ENCODE measurements around the gene KLK5. TPM values are rescaled to one million over a fixed set of nuclear protein-coding genes. Genes with fewer than 3 reads are reported as not detected.
"Not testable (repeated sequence)": the region's sequence is repeated elsewhere in the genome, so short reads cannot be mapped to it uniquely, and the experiment has no call there.

The KLK5 gene
- not detected for polyA plus RNA-seq (2012; ENCODE audit: low read depth, missing spikeins)

DNA sequence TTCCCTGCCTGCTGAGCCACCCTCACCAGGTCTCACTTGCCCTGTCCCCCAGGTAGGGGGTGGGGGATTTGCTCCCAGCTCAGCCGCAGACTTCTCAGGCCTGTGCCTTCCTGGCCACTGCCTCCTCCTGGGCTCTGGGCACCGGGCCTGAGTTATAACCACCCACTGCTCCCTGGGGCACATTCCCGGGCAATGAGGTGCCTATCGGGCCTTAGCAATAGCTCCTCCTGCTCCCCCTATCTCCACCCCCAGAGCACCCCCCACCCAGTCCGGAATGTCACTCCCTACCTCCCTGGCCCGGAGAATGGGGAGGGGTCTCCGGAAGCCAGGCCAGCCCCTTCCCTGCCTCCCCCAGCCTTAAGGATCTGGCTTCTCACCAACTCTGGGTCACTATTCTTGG, at the start of gene KLK5:
Gene KLK5, minus strand, starts transcription at position 129 of the 400 bp plus-strand sequence. CDS start 381 bp downstream, outside the sequence.
- DNase-seq (ENCODE audit: insufficient read length, low spot score) (no peak), FAIRE-seq (no peak)
- TF ChIP-seq TAF1 (IDR thresholded peaks at IDR 0.05; ENCODE audit: low read depth, low read length) (no peak), SPI1 (IDR thresholded peaks at IDR 0.05; ENCODE audit: low read depth, low read length) (no peak), POLR2A (IDR thresholded peaks at IDR 0.05; ENCODE audit: low read depth, low read length) (no peak), POU2F2 (IDR thresholded peaks at IDR 0.05; ENCODE audit: low read depth, low read length) (no peak), POLR2AphosphoS5 (IDR thresholded peaks at IDR 0.05; ENCODE audit: low read depth, low read length) (no peak), PAX5 (IDR thresholded peaks at IDR 0.05; ENCODE audit: insufficient read depth, low read length, severe bottlenecking) (no peak)

- no peak for FAIRE-seq
- no peak for DNase-seq (ENCODE audit: insufficient read length, low spot score)
- TF ChIP-seq PAX5 (IDR thresholded peaks at IDR 0.05; ENCODE audit: insufficient read depth, low read length, severe bottlenecking) (no peak), POLR2A (IDR thresholded peaks at IDR 0.05; ENCODE audit: low read depth, low read length) (no peak), POLR2AphosphoS5 (IDR thresholded peaks at IDR 0.05; ENCODE audit: low read depth, low read length) (no peak)
Measured at GRCh38 chr19:51002089-51002532, 49.3 kb upstream of the KLK5 start.

GRCh38 chr19:51001515-51001914, 48.7 kb upstream of the KLK5 start, which contains the start of gene KLK8:
Gene KLK8, minus strand, starts transcription at chr19:51001604. Its CDS starts 437 bp downstream, at chr19:51001167.
- DNase-seq (ENCODE audit: insufficient read length, low spot score) = no peak
- TF ChIP-seq POU2F2 (IDR thresholded peaks at IDR 0.05; ENCODE audit: low read depth, low read length) = no peak
- TF ChIP-seq POLR2AphosphoS5 (IDR thresholded peaks at IDR 0.05; ENCODE audit: low read depth, low read length) = no peak
- TF ChIP-seq POLR2A (IDR thresholded peaks at IDR 0.05; ENCODE audit: low read depth, low read length) = no peak
- no peak for TF ChIP-seq SPI1 (IDR thresholded peaks at IDR 0.05; ENCODE audit: low read depth, low read length)
- TF ChIP-seq PAX5 (IDR thresholded peaks at IDR 0.05; ENCODE audit: insufficient read depth, low read length, severe bottlenecking) = no peak
- no peak for FAIRE-seq

- TF ChIP-seq POLR2AphosphoS5 (IDR thresholded peaks at IDR 0.05; ENCODE audit: low read depth, low read length) (no peak), PAX5 (IDR thresholded peaks at IDR 0.05; ENCODE audit: insufficient read depth, low read length, severe bottlenecking) (no peak), POU2F2 (IDR thresholded peaks at IDR 0.05; ENCODE audit: low read depth, low read length) (no peak)
- DNase-seq (ENCODE audit: insufficient read length, low spot score) (no peak), FAIRE-seq (no peak)
Measured at GRCh38 chr19:51000981-51001380, 48.1 kb upstream of the KLK5 start.

DNA sequence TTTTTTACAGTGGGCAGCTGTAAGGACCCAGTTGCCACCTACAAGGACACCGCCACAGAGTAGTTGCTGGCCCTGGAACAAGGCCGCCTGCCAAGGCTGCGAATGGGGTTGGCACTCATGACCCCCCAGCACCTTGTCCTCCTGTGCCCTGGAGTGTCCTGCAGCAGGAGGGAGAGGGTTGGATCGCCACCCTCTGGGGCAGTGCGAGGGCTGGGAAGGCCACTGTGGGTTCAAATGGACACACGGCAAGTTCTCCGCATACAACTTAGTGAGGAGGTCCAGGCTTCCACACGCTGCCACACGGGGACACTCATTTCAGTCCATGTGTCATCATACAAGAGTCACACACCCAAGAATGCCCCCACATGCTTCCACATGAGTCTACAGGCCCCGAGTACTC, 47.6 kb upstream of the KLK5 start:
- FAIRE-seq (no peak), DNase-seq (ENCODE audit: insufficient read length, low spot score) (no peak)
- TF ChIP-seq POU2F2 (IDR thresholded peaks at IDR 0.05; ENCODE audit: low read depth, low read length) = no peak

GRCh38 chr19:50998686-50999085, 45.8 kb upstream of the KLK5 start:
- TF ChIP-seq POLR2AphosphoS5 (IDR thresholded peaks at IDR 0.05; ENCODE audit: low read depth, low read length) = no peak
- TF ChIP-seq TAF1 (IDR thresholded peaks at IDR 0.05; ENCODE audit: low read depth, low read length) = no peak
- TF ChIP-seq PAX5 (IDR thresholded peaks at IDR 0.05; ENCODE audit: insufficient read depth, low read length, severe bottlenecking) = no peak
- no peak for TF ChIP-seq POU2F2 (IDR thresholded peaks at IDR 0.05; ENCODE audit: low read depth, low read length)
- no peak for TF ChIP-seq SPI1 (IDR thresholded peaks at IDR 0.05; ENCODE audit: low read depth, low read length)
- FAIRE-seq (no peak), DNase-seq (ENCODE audit: insufficient read length, low spot score) (no peak)

DNA sequence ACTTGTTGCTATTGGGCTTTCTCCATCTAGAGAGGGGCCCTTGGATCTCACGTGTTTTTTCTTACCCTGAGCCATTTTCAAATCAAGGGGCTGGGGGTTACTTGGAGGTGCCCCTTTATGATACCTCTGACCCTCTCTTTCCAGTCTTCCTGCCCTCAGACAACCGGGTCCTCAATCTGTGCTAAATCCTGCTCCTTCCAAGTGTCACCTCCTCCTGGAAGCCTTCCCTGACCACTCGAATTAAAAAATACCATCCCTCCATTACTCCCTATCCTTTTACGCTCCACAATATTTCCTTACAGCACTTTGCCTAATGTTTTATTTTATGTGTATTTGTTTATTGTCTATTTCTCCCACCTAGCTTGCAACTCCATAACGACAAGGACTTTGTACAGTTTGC, 45.2 kb upstream of the KLK5 start:
- DNase-seq (ENCODE audit: insufficient read length, low spot score) (no peak), FAIRE-seq (no peak)
- TF ChIP-seq PAX5 (IDR thresholded peaks at IDR 0.05; ENCODE audit: insufficient read depth, low read length, severe bottlenecking) (no peak), POU2F2 (IDR thresholded peaks at IDR 0.05; ENCODE audit: low read depth, low read length) (no peak), SPI1 (IDR thresholded peaks at IDR 0.05; ENCODE audit: low read depth, low read length) (no peak), POLR2AphosphoS5 (IDR thresholded peaks at IDR 0.05; ENCODE audit: low read depth, low read length) (no peak), POLR2A (IDR thresholded peaks at IDR 0.05; ENCODE audit: low read depth, low read length) (no peak), TAF1 (IDR thresholded peaks at IDR 0.05; ENCODE audit: low read depth, low read length) (no peak)

- FAIRE-seq (no peak), DNase-seq (ENCODE audit: insufficient read length, low spot score) (no peak)
- TF ChIP-seq POLR2AphosphoS5 (IDR thresholded peaks at IDR 0.05; ENCODE audit: low read depth, low read length) (no peak), SPI1 (IDR thresholded peaks at IDR 0.05; ENCODE audit: low read depth, low read length) (no peak), TAF1 (IDR thresholded peaks at IDR 0.05; ENCODE audit: low read depth, low read length) (no peak), POU2F2 (IDR thresholded peaks at IDR 0.05; ENCODE audit: low read depth, low read length) (no peak), POLR2A (IDR thresholded peaks at IDR 0.05; ENCODE audit: low read depth, low read length) (no peak), PAX5 (IDR thresholded peaks at IDR 0.05; ENCODE audit: insufficient read depth, low read length, severe bottlenecking) (no peak)
Measured at GRCh38 chr19:50994129-50994528, 41.3 kb upstream of the KLK5 start.

DNA sequence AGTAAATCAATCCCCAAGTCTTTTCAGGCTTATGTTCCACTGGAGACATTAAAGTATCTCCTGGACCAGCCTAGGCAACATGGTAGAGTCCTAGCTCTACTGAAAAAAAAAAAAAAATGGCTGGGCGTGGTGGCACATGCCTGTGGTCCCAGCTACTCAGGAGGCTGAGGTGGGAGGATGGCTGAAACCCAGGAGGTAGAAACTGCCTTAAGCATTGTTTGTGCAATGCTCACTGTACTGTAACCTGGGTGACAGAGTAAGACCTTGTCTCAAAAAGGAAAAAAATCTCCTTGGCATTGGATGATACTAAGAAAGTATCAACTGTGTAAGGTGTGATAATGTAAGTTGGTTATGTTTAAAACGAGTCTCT, 39.8 kb upstream of the KLK5 start:
- DNase-seq (ENCODE audit: insufficient read length, low spot score) (no peak), FAIRE-seq (no peak)
- TF ChIP-seq PAX5 (IDR thresholded peaks at IDR 0.05; ENCODE audit: insufficient read depth, low read length, severe bottlenecking) (no peak), POU2F2 (IDR thresholded peaks at IDR 0.05; ENCODE audit: low read depth, low read length) (no peak), POLR2A (IDR thresholded peaks at IDR 0.05; ENCODE audit: low read depth, low read length) (no peak), TAF1 (IDR thresholded peaks at IDR 0.05; ENCODE audit: low read depth, low read length) (no peak), POLR2AphosphoS5 (IDR thresholded peaks at IDR 0.05; ENCODE audit: low read depth, low read length) (no peak), SPI1 (IDR thresholded peaks at IDR 0.05; ENCODE audit: low read depth, low read length) (no peak)

DNA sequence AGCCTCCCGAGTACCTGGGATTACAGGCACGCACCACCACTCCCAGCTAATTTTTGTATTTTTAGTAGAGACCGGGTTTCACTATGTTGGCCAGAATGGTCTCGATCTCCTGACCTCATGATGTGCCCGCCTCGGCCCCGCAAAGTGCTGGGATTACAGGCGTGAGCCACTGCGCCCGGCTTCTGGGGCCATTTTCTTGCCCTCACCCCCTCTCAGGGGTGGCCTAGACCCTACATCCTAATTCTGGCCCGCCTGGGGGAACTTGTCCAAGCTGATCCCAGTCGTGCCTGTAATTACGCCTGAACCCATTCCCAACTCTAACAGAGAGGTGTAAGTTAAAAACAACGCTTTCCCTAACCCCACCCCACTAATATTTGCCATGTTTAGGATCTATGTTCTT, 31.6 kb upstream of the KLK5 start:
- not testable (repeated sequence) for FAIRE-seq; DNase-seq (ENCODE audit: insufficient read length, low spot score)

Measured in GM12891 (cell line).